Activated gamma-delta T cell treated with anti-CD3 and anti-CD28 coated beads, Interleukin-2, amount 50 U/mL, for 16 hours (primary cell): Measurements from ENCODE around the gene OTUB2.

Experiments used
- DNase-seq: peaks from one replicate; pipeline ENCODE4 v3.0.0-alpha.2; 2020; ENCODE audit warnings: low read depth

Gene OTUB2

DNA sequence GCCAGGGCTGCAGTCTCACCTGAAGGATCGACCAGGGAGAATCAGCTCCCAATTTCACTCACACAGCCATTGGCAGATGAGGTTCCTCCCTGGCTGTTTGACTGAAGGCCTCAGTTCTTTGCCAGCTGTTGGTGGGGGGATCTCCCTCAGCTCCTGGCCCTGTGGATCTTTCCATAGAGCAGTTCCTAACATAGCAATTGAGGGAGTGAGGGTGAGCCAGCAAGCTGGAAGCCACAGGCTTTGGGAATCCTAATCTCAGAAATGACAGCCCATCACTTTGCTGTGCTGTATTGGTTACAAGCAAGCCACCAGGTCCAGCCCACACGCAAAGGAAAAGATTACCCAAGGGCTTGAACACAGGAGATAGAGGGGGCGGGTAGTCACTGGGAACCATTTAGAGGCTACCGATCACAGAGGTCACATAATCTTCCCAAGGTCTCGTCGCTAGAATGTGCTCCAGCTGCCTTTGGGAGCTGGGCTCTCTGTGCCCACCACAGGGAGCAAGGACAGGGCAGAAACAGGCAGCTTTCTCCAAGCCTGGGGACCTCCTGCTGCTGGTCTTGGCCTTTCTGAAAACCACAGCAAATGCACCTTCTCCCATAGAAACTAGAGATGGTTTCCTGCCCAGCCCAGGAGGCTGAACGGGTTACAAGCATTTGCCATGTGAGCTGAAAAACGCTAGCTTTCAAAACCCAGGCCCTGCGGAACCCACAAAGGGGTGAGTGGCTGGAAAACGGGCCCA is 4.6 kb upstream of the OTUB2 start:
- no peak for DNase-seq

DNA sequence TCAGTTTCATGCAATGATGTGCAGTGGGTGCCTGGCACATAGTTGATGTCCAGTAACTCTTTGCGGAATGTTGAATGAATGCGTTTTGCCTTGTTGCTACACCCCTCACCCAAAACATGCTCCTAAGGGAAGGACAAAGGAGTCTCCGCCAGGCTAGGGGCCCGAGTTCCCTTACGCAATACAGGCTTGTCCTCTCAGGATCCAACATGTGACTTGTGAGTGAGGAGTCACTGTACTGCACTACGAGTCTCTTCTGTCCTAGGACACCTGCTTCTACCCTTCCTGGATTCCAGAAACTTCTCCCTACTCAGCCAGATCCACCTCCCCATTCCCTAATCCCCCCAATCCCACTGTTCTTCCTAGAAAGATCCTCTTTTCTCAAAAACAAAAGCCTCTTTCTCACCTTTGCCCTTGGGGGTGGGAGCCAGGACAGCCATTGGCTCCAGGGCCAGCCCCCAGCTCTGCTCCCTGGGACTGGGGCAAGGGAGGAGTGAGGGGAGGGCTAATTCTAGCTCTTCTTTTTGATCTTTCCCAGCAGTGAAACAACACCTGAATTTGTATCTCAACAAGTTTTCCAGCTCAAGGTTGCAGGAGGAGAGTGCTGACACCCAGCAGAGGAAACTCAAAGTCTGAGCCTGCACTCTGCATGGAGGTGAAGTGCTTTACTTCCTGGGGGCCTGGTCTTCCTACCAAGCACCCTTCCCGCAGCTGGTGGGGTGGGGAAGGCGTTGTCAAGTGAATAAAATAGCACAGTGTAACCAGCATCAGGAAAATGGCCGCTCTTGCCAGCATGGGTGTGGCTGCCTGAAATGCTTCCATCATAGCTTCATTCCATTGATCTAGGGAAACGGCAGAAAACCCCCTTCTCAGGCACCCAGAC is 3.4 kb upstream of the OTUB2 start:
- DNase-seq, result no peak

DNA sequence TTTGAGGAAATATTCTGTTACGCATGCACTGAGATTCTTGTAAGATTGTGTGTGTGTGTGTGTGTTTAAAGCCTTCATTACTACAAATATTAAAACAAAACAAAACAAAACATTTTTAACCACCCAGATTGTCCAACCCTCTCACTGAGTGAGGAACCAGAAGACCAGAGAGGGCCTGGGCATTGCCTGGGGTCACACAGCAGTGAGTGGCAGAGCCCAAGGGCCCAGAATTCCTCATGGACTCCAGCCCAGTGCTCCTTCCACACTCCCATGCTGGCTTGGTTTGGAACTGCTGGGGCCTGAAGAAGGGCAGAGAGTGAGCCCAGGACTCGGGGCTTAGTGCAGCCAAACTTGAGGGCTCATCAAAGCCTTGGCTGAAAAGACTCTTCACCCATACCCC is 1.6 kb upstream of the OTUB2 start:
- no peak for DNase-seq

DNA sequence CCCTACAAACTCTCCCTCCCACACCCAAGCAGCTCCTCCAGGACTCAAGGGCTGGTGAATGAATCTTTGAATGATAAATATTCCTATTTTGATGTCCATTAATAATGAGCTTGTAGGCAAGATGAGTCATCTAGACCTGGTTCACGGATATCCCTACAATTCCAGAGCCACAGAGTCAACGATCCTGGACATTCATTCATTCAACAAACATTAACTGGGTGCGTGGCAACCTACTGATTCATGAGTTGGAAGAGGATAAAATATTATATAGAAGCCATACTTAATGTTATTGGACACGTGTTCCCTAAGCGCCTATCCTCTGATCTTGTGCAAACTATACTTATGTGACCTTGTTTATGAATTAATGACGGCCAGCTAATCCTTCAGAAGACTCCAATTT is 420 bp upstream of the OTUB2 start:
- DNase-seq, result no peak

DNA sequence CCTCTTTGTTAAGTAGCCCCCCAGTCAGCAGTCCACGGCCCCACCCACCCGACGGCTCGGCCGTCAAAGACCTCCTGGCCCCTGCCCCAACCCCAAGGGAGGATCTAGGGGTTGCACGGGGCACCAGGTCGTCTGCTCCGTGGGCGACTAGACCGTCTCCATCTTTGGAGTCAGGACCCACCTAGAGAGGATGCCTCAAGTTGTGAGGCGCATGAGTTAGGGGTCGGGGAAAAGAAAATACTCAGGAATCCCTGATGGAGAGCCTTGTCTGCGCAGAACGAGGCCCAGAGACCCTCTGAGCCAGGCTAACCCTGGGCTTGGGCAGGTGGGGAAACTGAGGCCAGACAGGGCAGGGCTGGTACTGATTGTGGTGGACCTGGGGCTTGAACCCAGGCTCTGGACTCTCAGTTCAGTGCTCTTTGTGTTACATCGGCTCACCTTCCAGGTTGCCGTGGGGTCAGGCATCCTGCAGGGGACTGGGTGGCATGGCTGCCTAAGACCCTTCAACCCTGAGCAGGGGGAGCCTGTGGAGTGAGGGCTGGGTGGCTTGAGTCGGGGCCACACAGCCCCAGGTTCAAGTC is 839 bp downstream of the OTUB2 start:
- DNase-seq, result no peak

DNA sequence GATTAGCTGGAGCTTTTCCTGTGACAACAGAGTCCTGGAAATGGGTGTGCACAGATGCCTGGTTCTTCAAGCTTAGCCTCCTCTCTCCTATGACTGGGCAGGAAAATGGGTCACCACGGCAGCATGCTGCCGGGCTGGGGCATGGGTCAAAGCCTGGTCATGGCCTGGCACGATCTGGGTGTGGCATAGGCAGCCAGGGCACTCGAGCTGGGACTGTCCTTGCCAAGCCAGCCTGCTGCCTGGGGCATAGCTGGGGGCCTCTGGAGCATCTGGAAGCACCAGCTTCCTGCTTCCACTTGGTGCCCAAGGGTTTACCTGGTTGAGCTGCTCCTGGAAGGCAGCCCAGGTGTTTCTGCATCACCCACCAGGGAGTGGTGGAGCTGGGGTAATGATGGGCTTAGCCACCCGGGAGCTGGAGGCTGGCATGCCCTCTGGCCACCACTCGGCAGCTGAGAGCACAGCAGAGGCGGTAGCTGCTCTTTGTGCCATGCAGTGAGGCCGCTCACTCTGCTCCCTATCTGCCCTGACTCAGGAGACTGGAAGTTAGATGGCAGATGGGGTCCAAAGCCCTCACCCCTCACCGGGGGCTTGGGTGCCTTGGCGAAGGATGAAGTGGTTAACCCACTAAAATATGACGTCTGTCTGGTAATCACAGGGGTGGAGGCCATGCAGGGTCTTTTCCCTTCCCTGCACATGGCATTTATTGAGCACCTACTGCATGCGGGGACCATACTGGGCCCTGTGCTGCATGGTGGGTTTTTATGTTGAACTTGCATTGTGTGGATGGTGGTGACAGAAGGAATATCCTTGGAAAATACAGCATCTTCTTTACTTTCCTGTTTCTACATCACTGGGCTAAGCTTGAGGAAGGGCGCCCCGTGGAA is 1.7 kb downstream of the OTUB2 start:
- no peak for DNase-seq

DNA sequence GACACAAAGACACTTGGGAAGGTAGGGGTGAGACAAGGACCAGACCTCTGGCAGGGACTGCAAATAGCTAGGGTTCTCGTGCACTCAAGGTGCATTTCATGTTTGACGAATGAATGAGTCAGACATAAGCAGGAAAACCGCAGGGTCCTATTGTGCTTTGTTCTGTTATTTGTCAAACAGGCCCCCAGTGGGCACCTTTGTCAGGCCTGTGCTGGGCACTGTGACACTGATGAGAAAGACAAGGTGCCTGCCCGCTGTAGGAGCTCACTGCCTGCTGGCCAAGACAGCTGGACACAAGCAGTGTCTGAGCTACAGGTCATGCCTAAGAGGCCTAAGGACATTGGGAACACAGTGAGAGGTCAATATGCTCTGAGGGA is 2.3 kb downstream of the OTUB2 start:
- peak; percentile 22 for DNase-seq

DNA sequence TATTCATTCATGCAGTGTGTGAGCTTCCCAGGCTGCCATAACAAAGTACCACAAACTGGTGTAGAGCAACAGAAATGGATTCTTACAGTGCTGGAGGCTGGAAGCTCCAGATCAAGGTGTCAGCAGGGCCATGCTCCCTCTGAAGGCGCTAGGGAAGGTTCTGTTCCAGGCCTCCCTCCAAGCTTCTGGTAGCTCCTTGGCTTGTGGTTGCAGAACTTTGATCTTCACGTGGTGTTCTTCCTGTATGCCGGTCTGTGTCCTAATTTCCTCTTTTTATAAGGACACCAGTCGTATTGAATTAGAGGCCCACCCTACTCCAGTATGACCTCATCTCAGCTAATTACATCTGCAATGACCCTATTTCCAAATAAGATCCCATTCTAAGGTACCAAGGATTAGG is 3.1 kb downstream of the OTUB2 start:
- no peak for DNase-seq

DNA sequence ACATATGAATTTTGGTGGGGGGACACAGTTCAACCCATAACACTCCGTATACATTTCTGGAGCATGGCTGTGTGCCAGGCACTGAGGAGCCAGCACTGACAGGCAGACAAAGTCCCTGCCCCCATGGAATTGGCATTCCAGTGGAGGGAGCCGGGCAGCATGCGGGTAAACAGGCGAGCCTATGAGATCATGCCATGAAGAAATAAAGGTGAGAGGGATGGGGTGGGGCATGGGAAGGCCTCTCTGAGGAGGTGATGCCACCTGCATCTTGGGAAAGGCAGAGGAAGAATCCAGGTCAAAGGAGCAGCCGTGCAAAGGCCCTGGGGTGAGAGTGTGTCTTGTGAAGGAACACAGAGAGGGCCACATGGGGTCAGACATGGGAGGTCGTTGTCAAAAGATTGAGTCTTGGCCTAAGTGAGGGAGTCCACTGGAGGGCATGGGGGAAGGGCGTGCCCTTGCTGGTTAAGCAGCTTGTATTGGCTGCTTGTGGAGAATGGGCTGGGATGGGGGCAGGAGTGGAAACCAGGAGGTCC is 3.6 kb downstream of the OTUB2 start:
- DNase-seq, result no peak

DNA sequence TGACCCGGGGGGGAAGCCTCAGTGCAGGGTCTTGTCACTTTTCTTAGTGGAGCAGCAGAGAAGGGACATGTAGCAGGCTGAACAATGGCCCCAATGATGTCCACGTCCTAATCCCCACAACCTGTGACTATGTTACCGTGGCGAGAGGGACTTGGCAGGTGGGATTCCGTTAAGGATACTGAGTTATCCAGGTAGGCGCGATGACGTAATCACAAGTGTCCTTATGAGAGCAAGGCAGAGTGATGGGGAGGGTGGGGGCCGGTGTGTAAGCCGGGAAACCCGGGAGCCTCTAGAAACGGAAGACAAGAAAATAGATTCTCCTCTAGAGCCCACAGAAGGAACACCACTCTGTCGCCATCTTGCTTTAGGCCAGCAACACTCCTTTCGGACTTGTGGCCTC is 4.4 kb downstream of the OTUB2 start:
- DNase-seq, result no peak

DNA sequence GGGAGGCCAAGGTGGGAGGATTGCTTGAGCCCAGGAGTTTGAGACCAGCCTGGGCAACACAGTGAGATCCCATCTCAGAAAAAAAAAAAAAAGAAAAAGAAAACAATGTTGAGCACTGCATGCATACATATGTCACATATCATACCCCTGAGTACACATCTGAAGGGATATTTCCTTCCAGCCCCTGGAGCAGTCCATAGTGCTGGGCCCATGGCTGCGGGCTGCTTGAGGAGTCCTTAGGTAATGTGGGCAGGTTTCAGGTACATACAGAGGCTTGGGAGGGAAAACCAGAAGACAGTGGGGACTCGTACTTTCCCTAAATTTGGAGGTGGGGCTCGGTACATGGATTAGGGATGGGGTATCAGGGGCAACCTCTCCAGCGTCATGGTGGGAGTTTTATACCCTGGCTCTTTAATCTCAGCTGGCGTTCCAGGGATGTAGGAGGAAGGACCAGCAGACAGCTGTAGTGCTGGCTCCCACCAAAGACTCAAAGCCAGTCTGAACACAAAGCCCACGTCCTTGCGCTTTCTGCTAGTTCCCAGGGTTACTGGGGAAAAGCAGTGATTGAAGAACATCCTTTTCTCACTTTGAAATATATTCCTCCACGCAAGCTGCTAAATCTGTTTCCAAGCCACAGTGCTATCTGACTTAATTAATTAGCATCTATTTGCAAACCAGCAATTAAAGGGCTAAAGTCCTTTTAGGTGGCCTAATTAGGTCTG is 5.2 kb downstream of the OTUB2 start:
- DNase-seq, result no peak

DNA sequence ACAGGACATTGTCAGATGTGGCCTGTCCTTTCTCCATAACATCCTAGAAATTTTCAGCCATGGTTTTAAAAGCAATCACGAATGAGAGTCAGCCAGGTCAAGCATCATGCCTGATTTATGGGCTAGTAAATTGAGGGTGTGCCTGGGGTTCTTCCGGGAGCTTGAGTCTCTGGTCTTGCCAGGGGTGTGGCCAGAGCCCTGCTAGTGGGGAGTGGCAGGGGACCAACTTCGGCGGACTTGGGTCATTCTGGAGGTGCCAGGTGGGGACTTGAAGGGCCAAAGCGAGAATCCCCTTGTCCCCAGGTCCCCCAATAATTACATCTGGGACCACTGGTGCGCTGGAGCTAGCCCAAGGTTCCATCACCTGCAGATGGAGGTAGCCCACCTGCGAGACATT is 5.7 kb downstream of the OTUB2 start:
- no peak for DNase-seq

DNA sequence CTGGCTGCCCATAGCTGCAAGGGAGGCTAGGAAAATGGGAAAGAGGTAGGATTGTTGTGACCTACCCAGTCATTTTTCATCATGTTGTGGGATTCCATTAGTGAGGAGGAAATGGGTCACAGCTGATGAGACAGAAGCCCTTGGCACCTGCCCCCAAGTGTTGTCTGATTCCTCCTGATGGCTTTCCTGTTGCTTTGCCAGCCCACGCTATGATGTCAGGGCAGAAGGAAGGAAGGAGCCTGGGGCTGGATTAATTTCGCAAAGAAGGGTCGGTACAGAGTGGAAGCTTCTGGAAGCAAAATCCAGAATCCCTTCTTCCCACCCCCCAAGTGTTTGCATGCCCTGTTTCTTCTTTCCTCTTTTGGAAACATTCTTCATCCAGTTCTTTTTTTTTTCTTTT is 8.7 kb downstream of the OTUB2 start:
- DNase-seq, result no peak

DNA sequence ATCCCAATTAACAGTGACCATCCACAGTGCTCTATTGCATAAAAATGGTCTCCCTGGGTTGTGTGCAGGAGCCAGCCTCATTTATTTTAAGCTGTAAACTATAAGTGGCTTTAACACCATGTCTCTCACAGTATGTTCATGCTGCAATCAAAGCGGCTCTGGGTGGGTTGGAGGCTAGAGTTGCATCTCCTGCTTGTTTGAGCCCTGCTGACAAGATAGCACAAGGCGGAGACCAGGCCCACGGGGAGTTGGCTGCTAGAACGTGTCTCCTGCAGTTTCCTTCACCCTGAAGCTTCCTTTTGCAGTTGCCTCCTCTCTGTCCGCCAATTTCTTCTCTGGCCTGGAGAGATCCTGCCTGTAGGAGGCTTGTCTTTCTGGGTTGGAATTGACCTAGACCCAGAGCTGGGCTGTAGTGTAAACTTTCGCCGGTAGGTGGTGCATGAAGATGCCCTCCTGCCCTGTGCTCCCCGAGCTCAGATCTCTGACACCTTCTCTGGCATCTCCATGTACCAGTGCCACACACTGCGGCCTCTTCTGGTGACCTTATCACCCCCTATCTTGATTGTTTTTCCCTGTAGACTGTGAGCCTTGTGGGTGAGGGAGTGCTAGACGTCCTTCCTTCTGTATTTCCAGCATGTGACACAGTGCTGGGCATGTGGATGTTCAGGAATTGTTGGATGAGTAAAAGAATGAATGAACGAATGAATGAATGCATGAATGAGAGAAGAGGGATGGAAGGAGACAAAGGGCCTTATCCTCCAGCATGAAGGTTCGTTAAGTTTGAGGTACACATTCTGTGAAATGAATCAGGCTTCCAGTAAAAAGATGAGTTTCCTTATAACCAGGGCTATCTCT is 10.4 kb downstream of the OTUB2 start:
- DNase-seq, result peak; percentile 64

DNA sequence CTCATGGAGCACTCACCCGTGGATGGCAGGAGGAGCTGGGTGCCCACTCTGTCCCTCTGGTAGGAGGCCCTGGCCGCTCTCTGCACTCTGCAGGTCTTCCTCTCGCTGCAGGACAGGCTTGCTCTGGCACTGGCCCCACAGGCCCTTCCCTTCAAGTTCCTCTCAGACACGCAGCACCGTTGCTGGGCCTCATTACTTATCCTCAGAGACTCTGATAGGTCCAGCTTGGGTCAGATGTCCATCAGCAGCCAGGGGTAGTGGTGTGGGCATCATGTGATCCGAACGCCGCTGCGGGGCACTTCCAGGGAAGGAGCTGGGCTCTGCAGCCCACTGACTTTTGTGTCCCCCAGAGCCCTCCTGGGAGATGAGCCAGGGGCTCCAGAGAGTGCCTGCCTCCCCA is 11.8 kb downstream of the OTUB2 start:
- DNase-seq, result no peak

DNA sequence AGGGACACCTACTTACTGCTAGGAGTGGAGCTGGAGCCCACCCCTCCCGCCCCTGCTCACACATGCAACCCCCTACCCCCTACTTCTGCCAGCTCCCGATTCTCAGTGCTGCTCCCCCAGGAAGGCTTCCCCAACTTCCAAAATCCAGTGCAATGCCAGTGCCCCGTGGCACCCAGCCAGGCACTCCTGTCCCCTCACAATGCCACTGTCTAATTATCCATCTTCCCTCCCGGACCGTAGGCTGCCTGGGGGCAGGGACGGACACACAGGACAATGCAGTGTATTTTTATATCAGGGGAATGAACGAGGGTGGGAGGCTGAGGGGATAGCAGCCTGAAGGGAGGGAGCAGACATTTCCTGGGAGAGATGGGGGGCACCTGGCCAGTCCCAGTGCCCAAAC is 12.4 kb downstream of the OTUB2 start:
- no peak for DNase-seq

DNA sequence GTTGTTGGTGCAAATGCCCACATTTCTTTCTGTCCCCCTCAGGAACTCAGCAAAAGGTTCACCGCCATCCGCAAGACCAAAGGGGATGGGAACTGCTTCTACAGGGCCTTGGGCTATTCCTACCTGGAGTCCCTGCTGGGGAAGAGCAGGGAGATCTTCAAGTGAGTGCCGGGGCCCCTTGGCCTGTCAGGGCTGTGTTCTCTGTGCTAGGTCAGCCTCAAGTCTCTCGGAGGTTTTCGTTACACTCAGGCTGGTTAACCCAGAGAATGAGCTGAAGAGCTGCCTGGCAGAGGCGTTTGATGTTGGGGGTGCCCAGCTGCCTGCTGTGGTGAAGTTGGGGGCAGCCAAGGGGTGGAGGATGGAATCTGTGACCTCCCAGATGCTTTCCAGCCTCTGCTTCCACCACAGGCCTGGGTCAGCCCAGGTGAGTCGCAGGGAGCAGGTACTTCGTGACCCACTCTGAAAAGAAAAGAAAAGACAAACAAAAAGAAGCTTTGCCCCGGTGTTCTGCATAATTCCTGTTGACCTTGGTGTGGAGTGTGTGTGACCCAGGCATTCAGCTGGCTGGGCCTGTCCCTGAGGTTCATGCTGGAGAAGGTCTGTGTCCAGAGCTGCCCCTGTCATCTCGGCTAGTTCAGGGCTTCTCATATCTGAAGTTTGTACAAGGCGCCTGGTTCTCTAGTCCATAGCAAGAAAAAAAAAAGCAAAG is 12.9 kb downstream of the OTUB2 start:
- DNase-seq, result no peak

DNA sequence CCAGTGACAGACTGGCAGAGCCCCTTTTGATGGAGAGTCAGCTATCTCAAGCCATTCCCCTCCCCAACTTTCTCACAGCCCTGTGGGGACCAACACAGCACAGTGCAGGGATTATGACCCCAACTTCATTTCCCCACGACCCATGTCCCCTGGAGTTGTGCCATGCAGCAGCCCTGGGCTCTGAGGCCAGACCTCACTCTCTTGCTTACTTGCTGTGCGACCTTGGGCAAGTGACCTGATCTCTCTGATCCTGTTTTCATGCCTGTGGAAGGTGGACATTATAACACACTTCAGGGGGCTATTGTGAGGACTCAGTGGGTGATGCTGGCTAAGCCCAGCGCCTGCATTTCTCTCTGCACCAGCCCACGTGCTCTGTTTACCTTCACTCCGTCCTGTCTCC is 14.1 kb downstream of the OTUB2 start:
- no peak for DNase-seq

DNA sequence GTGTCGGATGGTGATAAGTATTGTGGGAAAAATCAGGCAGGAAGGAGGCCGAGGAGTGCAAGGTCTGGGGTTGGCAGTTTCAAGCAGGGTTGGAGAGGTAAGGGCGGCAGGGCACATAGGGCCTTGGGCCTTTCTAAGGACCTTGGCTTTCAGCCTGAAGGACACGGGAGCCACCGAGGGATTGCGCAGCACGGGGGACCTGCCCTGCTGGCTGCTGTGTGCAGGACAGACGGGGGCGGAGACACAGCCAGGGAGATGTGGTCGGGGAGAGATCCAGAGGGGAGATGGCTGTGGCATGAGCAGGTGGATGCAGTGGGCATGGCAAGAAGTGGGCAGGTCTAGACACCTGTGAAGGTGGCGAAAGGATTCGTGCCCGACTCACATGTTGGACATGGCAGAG is 14.7 kb downstream of the OTUB2 start:
- DNase-seq, result no peak
